A204.1 (cell line): ENCODE data around the gene CBX2.

ENCODE experiments used
- FAIRE-seq: peaks from 2 replicates; lab custom pipeline; 2012; peaks lifted over from hg19 to GRCh38; lab: Jason Lieb, UNC

Gene CBX2

DNA sequence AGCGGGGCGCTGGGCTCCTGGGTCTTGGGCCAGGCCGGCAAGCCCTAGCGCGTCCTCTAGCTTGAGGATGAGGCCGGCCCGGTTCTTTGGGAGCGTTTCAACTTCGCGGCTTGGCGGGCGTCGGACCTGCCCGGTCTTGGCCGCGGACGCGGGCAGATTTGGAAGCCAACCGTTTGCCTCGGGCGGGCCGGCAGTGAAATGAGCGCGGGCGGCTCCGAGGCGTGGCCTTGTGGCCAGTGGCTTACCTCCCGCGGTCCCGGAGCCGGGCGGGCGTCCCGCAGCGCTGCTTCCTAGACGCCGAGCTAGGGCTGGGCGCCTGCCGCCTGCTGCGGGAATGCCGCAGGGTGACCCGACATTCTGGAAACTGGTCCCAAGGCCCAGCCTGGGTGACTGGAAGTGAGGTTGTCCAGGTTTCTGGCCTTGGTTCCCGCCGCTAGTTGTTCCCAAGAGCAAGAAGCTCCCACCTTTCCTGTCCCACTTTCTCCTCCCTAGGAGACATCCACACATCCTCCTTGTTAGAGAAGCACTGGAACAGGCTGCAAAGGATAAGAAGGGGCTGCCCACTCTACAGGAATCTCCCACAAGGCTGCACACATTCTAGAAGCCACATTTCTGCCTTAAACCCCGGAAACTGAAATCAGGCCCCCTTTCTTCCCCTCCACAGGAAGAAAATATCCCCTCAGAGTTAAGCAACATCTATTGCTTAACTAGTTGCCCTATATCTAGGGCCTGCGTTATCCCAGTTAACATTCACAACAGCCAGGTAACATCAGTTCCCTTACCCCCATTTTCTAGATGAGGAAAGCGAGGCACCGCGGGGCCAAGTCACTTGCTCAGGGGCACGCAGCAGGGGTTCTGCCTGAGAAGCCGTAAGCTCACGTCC is 23.4 kb downstream of the CBX2 start:
- FAIRE-seq, result no peak

DNA sequence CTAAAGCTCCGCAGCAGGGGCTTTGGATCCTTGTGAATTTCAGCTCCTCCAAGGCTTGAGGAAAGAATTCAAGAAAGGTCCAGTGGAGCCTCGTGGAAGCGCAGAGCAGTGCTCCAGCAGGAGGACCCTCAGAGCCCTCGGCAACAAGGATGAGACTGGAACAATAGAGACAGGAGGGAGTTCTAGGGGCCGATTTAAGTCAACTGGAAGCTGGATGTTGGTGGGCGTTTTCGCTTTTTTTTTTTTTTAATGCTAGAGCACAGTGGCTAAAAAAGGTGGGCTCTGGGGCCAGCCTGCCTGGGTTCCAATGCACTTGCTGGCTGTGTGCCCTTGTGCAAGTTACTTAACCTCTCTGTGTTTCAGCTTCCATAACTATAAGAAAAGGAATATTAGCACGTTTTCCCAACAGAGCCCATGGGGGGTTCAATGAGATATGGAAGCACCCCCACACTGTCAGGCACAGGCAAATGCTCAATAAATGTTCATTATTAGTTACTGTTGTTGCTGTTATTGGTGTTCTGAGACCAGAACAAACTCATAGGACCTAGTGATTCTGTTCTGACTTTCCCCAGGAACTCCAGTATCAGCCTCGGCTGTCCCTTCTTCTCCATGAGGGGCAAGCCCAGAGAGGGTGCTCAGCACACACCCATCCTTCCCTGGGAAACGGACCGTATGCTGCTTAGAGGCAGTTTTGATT is 24.2 kb downstream of the CBX2 start:
- no peak for FAIRE-seq

DNA sequence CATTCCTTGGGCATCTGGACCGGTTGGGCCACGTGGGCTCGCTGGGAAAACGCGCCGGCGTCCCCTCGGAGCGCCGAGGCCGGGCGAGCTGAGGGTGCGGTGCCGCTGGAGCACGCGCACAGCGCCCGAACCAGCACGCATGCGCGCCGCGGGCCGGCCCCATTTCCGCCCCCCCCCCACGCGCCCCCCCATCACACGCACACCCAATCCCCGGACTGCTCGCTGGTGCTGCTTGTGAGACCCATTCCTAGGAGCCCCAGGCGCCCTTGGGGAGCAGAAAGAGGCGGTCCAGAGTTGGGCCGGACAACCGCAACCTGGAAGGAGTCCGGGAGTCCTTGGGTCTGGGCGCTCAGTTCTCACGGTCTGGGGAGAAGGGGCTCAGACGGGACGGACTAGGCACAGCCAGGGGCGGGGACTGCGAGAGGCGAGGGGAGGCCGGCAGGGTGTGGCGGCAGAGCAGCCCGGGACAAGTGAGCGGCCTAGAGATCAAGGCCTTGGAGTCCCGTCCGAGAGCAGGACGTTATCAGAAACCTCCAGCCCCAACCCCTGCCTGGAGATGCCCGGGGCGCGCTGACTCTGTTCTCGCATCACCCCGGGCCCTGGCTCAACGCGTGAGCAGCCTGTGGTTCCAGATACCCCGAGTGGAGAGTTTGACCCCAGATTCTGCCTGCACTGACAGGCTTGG is 24.9 kb downstream of the CBX2 start:
- no peak for FAIRE-seq

DNA sequence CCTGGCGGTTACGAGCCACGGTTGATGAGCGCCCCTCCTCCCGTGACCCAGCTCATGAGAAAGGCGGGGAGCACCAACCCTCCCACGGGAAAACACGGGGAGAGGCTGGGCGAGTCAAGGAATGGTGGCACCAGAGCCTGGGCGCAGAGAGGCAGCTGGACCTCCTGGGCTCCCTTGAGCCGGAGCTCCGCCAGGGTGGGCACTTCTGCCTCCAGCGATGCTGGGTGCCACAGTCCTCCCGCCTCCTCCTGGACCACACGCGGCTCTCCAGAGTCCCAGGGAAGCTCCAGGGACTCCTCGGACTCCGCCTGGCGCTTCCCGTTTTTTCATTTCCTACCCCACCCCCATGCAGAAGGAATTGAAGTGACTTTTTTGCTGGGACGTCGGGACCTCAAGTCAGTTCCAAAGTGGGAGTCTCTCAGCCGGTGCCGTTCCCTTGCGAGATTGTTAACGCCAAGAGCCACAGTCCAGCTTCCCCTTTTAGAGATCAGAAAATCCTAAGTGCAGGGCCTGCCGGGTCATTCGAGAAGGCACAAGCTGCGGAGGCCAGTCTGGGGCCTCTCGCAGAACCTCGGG is 25.6 kb downstream of the CBX2 start:
- FAIRE-seq, result no peak

DNA sequence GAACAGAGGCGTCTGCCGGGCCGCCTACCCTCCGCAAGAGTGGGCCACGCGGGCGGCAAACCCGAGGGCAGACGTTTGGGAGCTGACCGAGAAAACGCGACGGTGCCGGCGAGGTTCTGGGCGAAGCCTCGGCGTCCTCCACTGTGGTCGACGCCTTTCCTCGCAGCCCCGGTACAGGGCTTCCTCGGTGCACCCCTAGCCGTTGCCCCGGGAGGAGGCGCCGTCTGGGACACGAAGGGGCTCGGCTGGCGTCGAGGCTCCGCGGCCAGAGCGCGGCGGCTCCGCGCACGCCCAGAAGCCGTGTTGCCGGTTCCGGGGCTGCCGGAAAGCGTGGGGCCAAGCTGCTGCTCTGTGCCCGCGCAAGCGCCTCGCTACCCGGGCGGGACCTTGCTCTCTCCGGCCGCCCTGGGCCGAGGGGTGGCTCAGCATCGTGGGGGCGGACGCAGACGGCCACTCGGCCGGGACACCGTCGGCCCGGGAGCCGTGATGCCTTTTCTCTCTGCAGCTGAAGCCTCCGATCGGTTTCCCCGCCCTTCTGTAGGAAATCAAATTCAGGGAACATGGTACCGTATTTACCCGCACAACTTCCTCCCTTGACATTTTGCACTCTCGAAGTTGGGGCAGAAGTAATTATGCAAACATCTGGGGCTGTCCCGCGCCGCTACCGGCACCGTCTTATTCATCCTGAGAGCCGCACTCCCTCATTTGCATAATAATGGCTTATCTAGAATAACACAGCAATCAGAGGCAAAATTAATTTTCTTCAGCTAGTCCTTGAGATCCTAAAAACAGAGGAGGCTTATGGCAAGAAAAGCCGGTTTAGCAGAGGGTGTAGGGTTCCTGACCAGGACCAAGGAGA is 26.3 kb downstream of the CBX2 start:
- no peak for FAIRE-seq

DNA sequence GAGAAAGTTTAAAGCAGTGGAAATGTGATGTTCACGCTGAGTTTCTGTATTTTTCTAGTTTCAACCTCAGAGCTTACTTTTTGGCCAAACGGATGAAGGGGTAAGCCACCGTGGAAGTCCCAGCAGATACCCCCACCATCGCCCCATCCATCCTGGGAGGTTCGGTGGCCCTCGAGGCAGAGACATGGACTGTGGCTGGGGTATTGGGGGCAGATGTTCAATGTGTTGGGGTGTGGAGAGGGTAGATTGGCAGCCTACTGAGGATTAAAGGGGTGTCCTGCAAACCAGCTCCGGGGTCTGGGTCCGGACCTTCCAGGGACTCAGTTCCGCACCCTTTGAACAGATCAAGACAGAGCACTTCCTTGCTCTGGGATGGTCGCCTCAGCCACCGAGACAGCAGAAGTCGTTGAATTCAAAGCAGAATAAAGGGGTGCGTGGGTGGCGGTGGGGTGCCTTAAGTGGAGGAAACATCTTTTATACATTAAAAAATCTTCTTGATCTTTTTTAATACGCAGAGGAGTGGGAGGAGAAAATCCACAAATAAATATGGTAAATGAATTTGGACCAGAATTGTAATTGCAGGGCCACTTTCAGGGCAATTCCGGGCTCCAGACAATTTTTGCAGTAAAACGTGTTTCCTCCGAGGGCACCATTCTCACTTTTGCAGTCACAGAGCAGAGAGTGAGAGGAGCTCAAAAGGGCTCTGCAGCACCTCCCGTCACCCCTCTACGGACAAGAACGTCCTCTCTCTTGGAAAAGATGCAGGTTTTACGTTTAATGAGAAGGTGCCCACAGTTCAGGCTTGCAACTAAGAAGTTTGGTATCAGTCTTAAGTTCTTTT is 27.1 kb downstream of the CBX2 start:
- no peak for FAIRE-seq

DNA sequence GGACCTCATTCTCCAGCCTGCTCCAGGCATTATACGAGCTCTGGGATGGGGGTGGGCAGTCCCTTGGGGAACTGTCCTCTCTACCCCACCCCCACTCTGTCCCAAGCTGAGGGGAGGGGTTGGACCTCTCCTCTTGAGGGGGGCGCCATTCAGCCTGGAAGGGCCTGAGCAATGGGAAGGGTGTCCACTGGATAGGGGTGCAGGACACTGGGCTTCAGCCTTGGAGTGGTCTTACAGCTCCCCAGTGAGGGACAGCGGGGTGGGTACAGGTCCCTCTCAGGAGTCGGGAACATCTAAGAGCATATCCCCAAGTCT is 28.5 kb downstream of the CBX2 start:
- no peak for FAIRE-seq

DNA sequence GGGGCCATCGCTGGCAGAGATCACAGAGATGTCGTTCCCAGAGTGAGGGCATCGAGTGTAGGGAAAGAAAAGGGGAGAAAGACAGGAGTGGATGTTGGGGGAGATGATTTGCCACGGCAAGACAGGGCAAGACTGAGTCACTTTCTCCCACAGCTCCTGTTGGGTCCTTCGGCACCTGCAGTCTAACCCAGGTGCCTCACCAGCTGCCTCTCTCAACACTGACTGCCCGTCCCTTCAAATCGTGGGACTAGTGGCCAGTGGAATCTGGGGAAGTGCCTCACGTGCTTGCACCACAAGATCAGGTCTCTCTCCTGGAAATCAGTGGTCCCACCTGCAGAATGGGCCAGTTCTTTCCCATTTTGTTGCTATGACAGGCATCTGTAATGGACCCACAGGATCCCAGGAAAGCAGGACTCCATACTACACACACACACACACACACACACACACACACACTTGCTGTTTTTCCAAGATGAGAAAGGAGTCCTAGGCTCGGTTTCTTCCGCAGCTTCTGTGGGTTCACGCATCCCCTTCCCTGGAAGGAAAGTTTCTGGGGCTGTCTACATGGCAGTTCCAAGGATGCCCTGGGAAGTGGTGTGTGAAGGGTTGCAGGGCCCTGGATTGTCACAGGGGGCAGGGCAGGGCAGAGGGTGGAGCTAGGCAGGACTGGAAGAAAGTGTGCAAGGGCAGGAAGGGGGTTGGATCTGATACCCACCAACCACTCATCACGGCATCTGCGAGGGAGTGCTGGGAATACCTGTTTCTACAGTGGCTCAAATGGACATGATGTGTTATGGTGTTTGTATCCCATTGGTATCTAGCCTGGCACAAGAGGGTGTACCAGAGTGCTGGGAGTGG is 29.1 kb downstream of the CBX2 start:
- FAIRE-seq, result no peak

DNA sequence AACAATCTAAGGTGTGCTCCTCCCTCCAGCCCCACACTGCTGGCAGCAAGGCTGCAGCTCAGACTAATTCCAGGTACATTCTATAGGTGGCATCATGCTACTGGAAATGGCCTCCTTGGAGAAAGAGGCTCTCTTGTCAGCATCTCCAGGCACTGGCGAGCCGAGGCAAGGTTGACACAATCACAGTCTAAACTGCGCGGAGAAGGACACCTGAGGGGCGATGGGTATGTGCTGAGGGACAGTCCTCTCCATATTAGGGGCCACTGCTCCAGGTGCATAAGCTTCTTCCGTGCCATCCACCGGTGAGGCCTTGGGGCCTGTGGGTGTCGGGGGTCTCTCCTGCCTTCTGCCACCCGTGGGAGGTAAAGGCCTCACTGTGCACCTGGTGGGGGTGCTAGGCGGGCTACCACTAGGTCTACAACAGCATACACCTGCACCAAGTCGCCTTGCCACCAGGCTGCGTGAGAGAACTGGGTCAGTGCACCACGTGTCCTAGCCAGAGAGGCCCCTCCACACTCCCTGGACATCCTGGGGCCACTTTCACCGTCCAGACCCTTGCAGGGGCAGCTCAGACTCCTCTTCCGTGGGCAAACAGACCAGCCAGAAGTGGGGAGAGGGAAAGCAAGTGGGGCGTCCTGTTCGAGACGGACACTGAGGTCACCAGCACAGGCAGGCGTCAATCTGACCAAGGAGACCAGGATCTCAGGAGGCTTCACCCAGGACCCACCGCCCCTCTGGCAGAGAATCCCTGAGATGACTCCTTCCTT is 31.0 kb downstream of the CBX2 start:
- no peak for FAIRE-seq

DNA sequence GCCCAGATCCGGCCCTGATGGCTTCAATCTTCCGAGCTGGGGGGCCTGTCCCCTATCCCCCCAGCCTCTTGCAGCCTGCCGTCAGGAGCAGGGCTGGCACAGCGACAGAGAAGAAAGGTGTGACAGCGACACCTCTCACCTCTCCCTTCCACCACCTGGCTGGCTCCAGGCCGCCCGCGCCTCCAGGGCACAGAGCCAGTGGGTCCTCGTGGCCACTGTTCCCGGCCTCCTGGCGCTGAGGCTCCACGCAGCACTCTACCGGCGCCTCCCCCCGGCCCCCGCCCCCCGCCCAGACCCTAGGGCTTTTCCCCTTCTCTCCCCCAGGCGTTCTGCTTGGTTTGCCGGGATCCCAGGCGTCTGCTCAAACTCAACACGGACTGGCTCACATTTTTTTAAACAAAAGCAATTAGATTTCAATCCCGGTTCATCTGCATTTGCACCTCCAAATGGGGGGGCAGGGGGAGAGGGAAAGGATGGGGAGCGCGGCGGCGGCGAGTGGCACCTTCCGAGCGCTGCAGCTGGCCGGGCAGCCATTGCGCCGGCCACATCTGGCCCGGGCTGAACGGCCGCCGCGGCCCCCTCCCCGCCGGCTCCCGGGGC is 31.7 kb downstream of the CBX2 start:
- no peak for FAIRE-seq

DNA sequence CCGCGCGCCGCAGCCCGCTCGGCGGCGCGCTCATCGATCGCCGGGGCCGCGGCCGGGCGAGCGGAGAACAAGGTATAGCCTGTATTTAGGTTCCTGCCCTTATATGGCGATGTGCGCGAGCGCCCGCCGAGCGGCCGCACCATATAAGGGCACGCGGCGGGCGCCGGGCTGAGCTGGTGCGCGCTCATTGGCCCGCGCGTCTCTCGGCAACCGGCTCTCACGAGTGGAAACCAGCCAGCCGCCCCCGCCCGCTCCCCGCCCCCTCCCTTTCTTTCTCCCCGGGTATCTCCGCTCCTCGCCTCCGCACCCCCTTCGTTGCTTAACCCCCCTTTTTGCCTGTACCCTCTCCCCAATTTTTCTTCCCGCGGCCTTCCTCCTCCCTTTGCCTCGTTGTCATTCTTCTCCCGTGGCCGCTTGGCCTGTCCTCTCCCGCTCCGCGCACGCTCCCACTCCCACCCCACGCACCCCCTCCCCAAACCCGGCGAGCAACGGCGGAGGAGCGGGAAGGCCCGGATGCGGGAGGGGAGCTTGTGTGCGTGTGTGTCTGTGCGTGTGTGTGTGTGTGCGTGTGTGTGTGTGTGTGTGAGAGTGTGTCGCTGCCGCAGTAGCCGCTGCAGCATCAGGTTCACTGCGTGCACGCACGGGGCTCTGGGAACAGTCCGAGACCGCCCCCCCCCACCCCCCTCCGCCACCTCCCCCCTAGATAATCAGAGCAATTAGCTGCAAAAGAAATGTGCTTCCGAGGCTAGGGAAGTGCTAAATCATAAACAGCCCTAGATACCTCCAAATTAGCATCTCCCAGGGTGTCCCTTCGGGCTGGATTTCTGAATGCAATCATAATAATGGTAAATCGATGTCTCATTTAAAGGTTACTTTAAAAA is 32.4 kb downstream of the CBX2 start:
- FAIRE-seq, result no peak

DNA sequence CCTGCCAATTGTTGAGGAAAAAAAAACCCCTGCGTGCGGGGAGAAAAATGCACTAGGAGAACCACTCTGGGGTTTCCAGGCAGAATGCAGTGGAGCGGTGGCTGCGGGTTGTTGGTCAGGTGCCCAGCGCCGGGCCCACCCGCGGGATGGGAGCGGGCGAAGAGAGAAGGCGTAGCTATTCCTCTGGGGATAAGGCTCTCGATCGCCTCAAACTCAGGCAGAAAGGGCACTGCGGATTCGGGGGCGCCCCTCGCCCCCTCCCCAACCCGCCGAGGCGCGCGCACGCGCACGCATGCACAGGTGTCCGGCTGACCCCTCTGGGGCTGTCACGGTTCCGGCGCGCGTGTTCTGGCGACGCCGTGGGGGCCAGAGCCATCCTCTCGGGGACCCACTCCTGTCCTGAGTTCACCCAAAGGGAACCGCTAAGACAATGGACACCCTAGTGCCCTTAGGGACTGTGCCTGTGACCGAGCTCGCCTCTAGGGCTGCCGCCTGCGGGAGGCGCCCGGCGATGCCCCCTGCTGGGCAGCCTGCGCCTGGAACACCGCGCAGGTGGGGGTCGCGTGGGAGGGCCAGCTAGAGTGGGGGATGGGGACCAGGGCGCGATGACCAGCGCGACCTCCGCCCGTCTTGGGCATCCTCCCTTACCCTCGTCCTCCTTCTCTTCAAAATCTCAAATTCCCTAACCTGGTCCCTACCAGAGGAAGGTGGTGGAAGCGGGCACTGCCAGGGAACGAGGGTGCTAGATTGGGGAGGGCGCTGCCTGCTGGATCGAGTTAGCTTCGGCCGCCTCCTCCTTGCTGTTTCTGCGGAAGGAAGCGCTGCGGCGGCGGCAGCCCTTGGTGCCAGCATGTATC is 33.3 kb downstream of the CBX2 start:
- no peak for FAIRE-seq

DNA sequence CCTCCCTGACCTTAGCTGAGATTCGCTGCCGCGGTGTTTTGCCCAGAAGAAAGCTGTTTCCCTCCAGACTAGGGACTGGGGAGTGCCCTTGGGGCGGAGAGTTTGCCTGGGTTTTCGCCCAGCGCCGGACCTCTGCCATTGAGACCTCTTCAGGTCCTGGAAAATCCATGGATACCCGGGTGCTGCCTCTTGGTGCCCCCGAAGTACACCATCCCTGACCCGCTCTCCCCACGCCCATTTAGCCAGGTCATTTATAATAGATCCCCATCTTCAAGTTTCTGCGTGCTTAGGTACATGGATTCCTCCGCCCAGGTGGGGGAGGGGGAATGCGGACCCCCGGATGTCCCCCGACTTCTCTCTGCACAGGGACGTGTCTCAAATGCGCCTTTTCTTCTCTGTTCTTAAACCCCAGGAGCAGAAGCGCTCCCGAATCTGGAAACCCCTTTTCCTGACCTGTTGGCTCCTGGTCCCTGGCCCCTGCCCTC is 34.0 kb downstream of the CBX2 start:
- no peak for FAIRE-seq

DNA sequence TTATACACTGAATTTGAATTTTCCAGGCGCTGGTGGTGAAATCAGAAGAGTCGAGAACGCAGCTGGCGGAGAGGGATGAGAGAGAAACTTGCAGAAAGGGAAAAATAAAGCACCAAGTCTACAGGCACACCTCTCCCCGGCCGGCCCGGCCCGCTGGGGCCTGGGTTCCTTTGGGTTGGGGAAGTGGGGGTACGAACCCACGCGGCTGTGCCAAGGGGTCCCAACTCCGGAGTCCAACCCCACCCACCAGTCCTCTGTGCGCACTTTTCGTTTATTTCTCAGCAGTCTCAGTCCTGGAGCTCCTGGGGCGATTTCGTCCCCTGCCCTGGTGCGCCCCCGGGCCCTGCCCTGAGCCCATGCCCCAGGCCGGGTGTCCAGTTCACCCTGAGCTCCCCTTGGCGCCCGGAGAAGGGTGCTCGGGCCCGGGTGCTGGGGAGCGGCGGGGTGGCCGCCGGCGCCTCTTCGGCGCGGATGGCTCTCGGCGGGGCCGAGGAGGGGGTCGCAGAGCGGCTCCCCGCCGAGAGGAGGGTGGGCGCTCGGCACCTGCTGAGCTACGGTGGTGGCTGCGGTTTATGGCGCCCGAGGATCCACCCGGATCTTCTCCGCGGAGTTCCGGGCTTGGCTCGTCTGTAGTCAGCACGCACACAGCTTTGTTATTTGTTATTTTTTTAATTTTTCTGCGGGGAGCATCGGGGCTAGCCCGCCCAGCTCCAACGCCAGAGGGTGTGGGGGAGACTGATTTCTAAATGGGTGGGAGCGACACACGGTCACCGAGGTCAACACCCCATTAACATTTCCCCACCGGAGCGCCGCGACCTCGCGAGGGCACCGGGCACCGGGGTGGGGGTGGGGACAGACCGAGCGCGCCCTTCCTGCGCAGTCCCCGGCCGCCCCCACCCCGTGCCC is 34.7 kb downstream of the CBX2 start:
- FAIRE-seq, result no peak

DNA sequence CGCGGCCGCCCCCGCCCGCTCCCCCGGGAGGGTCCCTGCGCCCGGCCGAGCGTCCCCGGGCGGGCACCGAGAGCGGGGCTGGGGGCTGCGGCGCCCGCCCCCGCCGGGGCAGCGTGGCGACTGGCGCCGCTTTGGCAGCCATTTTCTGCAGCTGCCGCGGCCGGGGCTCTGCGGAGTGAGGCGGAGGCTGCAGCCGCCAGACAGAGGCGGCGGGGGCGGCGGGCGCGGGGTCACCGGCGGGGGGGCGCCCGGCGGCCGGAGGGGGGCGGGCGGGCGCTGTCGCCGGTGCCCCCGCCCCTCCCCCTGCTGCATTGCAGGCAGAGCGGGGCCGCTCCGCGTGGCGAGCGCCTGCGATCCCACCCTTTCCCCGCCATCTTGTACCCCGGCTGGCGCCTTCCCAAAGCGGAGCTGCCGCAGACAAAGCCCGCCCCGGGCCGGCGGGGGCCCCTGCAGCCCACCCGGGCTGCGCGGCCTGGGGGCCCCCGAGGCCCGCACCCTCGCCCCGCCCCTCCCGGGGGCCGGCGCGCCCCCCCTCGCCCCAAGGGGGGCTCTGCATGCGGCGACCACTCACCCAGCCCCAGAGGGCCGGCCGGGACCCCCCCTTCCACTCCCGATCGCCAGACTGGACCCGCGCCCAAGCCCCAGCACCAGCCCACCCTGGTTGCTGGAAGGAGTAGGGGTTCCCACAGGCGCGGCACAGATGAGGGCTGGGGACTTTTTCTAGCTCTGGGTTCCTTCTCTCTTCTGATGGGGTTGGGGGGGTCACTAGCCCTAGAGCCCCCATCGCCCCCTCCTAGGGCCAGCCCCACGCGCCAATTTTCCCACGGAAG is 35.6 kb downstream of the CBX2 start:
- FAIRE-seq, result no peak
